B cell (primary cell): ENCODE results near the gene QRSL1. TPM values are rescaled to one million over a fixed set of nuclear protein-coding genes. Genes with fewer than 3 reads are reported as not detected.

ENCODE experiments used
- ATAC-seq: fragments of 200-7000 bp; cut with Tn5 transposase; one replicate; pipeline ENCODE4 v1.10.0; 2021; ENCODE audit warnings: low read depth, mild to moderate bottlenecking, moderate number of reproducible peaks, moderate library complexity
- CTCF ChIA-PET: fragments of 350-600 bp; sonication (Branson Sonifier 250); formaldehyde crosslinking; loops from one replicate; lab custom pipeline; 2021; ENCODE audit warnings: antibody characterized with exemption, inconsistent platforms; lab: Charles Lee
- POLR2A ChIA-PET: fragments of 350-600 bp; sonication (Branson Sonifier 250); formaldehyde crosslinking; loops from one replicate; lab custom pipeline; 2021; ENCODE audit warnings: antibody characterized with exemption; lab: Charles Lee
- DNase-seq: peaks from one replicate; pipeline ENCODE4 v3.0.0; 2013
- H2AFZ ChIP-seq: 2 replicates; pipeline ENCODE4 v1.6.1; 2012; ENCODE audit warnings: mild to moderate bottlenecking, low read depth, low read length; ENCODE audit not compliant: insufficient read depth, poor library complexity, severe bottlenecking
- H3K27ac ChIP-seq, 2 donors: 1 replicate in 1 of 2; 2 replicates in 1 of 2; pipeline ENCODE4 v1.5.1; 2012 to 2013; ENCODE audit warnings: low read length in 2 of 2, mild to moderate bottlenecking in 2 of 2, moderate library complexity in 1 of 2
- H3K27me3 ChIP-seq, 4 experiments: fragments of 200-600 bp in 1 of 4; sonication (generic) in 1 of 4; replicated peaks in 1 of 4; 1 replicate in 2 of 4; 2 replicates in 2 of 4; pipeline versions ENCODE4 v1.6.1 to v1.7.0; 2013 to 2016; ENCODE audit warnings: low read length in 3 of 4, mild to moderate bottlenecking in 2 of 4, mixed read lengths in 1 of 4, moderate library complexity in 1 of 4; ENCODE audit not compliant: insufficient read depth in 4 of 4, control insufficient read depth in 3 of 4; ENCODE audit errors: control extremely low read depth in 1 of 4
- H3K36me3 ChIP-seq, 2 experiments: replicated peaks in 1 of 2; 1 replicate in 1 of 2; 2 replicates in 1 of 2; pipeline versions ENCODE4 v1.6.1 to v1.7.1; 2013; ENCODE audit warnings: low read length in 1 of 2; ENCODE audit not compliant: insufficient read depth in 2 of 2, control insufficient read depth in 1 of 2; ENCODE audit errors: control extremely low read depth in 1 of 2, extremely low read depth in 1 of 2
- H3K4me1 ChIP-seq, 2 donors: fragments of 200-600 bp in 1 of 2; sonication (generic) in 1 of 2; 1 replicate in 1 of 2; 2 replicates in 1 of 2; pipeline versions ENCODE4 v1.5.1 to v1.6.1; 2013 to 2017; ENCODE audit warnings: low read length in 2 of 2; ENCODE audit not compliant: control insufficient read depth in 2 of 2, insufficient read depth in 2 of 2
- H3K4me2 ChIP-seq: replicated peaks from 2 replicates; pipeline ENCODE3; 2012; ENCODE audit warnings: mild to moderate bottlenecking, low read depth, low read length; ENCODE audit not compliant: poor library complexity, severe bottlenecking
- H3K4me3 ChIP-seq, 5 experiments: fragments of 200-600 bp in 1 of 5; sonication (generic) in 1 of 5; 1 replicate in 3 of 5; 2 replicates in 2 of 5; pipeline versions ENCODE4 v1.5.1 to v1.7.0; 2011 to 2016; ENCODE audit warnings: low read length in 4 of 5, mild to moderate bottlenecking in 4 of 5, low read depth in 2 of 5, control low read depth in 1 of 5, moderate library complexity in 1 of 5; ENCODE audit not compliant: insufficient read depth in 1 of 5; ENCODE audit errors: control extremely low read depth in 1 of 5, extremely low read depth in 1 of 5
- H3K79me2 ChIP-seq: fragments of 200-600 bp; sonication (generic); one replicate; pipeline ENCODE4 v1.6.0; 2016; ENCODE audit warnings: low read length; ENCODE audit not compliant: control insufficient read depth, insufficient read depth
- H3K9ac ChIP-seq: fragments of 200-600 bp; sonication (generic); 2 replicates; pipeline ENCODE4 v1.6.1; 2017; ENCODE audit warnings: mild to moderate bottlenecking, low read length, moderate library complexity
- H3K9me3 ChIP-seq, 3 donors: one replicate each; pipeline versions ENCODE4 v1.6.1 to v1.7.1; 2013; ENCODE audit warnings: low read length in 2 of 3; ENCODE audit not compliant: control insufficient read depth in 2 of 3, insufficient read depth in 1 of 3; ENCODE audit errors: control extremely low read depth in 1 of 3
- H4K20me1 ChIP-seq: 2 replicates; pipeline ENCODE4 v1.6.0; 2012; ENCODE audit warnings: mild to moderate bottlenecking, low read length; ENCODE audit not compliant: insufficient read depth, control insufficient read depth, poor library complexity, severe bottlenecking
- H3K27ac Mint-ChIP-seq: one replicate; pipeline ENCODE4 v1.8.0; 2021; ENCODE audit warnings: mixed read lengths
- H3K27me3 Mint-ChIP-seq: one replicate; pipeline ENCODE4 v1.8.0; 2021; ENCODE audit warnings: mixed read lengths
- H3K4me1 Mint-ChIP-seq: one replicate; pipeline ENCODE4 v1.8.0; 2021; ENCODE audit warnings: mixed read lengths
- H3K4me3 Mint-ChIP-seq: one replicate; pipeline ENCODE4 v1.8.0; 2021; ENCODE audit warnings: mixed read lengths
- H3K9me3 Mint-ChIP-seq: one replicate; pipeline ENCODE4 v1.8.0; 2022; ENCODE audit warnings: mixed read lengths; ENCODE audit not compliant: insufficient read depth
- CTCF ChIP-seq: fragments of 200-600 bp; IDR thresholded peaks from one replicate; pipeline ENCODE4 v1.8.0; 2022; ENCODE audit warnings: antibody characterized with exemption, mild to moderate bottlenecking
- EZH2 ChIP-seq: IDR thresholded peaks from 2 replicates; pipeline ENCODE4 v1.6.1; 2012; ENCODE audit warnings: borderline replicate concordance, low read depth, mild to moderate bottlenecking, moderate library complexity, low read length; ENCODE audit not compliant: insufficient read depth, poor library complexity, severe bottlenecking
- WGBS: methylation state at CpG from one replicate; pipeline ENCODE4 v1.1.5; 2013; ENCODE audit warnings: missing lambda C conversion rate; ENCODE audit not compliant: insufficient coverage; 5-methylcytosine and 5-hydroxymethylcytosine counted together
- intact Hi-C: fragments of 100-400 bp; cut with micrococcal nuclease; formaldehyde crosslinking; loops from one replicate; pipeline ENCODE4 v1.10.0; 2022
- polyA plus RNA-seq: library from polyadenylated mRNA; depleted of rRNA; stranded (reverse); fragments of >200 nt; gene quantifications from 2 replicates; pipeline ENCODE4 v1.2.3, GENCODE V29; 2012
- total RNA-seq, 2 donors: library from RNA; stranded (reverse); fragments of 120-200 nt in 1 of 2; gene quantifications; 1 replicate in 1 of 2; 2 replicates in 1 of 2; pipeline versions ENCODE4 v1.2.3 to v1.2.4, GENCODE V29; 2013 to 2022

QRSL1 gene
- total and polyA plus RNA-seq, 2 donors (not counting 1 experiment from before 2014, with no cell fraction given) = 36.9 to 38.5 TPM

GRCh38 chr6:106617302-106617701 lies 12.1 kb upstream of the QRSL1 start:
- Histone ChIP-seq H3K4me2 (no peak overlapping the region), H3K79me2 (peaks cover 14% of the 10 kb centered on the region), H3K9ac (no peak overlapping the region), H4K20me1 (no peaks in the 10 kb centered on the region), H3K4me3 (no peak overlapping the region), H3K27ac (no peak overlapping the region), H3K9me3 (no peaks in the 10 kb centered on the region), H3K4me1 (peaks cover 28 to 31% of the 10 kb centered on the region in 2 donors), H2AFZ (no peak overlapping the region), H3K27me3 (no peaks in the 10 kb centered on the region), H3K36me3 (peaks cover 4 to 19% of the 10 kb centered on the region in 2 experiments)
- Mint-ChIP-seq H3K4me3 (no peak overlapping the region), H3K9me3 (no peaks in the 10 kb centered on the region), H3K27me3 (no peaks in the 10 kb centered on the region), H3K4me1 (peaks cover 44% of the 10 kb centered on the region), H3K27ac (no peak overlapping the region)
- TF ChIP-seq CTCF (no peak), EZH2 (no peak)
- ChIA-PET CTCF (interaction anchor here (1.2 to 9.9 kb wide), 3 partner anchors 7 to 362 kb away, joined by 4 to 75 read pairs (median 14); partner anchors contain the start of genes QRSL1 and RTN4IP1), POLR2A (interaction anchor here (1.2 kb wide), 1 partner anchor 11 kb away, joined by 3 read pairs; the partner anchor contains the start of gene RTN4IP1)
- no peak for DNase-seq
- ATAC-seq = no peak
- intact Hi-C loops = no loop called here

GRCh38 chr6:106617857-106618256 lies 11.5 kb upstream of the QRSL1 start:
- no peak overlapping the region for H3K9ac ChIP-seq
- ATAC-seq (no peak), DNase-seq (no peak)
- H3K27ac Mint-ChIP-seq = no peak overlapping the region
- H3K36me3 ChIP-seq = peaks cover 4 to 24% of the 10 kb centered on the region in 2 experiments
- no peak overlapping the region for H3K4me3 ChIP-seq
- no peak overlapping the region for H3K4me3 Mint-ChIP-seq
- no peak for TF ChIP-seq CTCF
- TF ChIP-seq EZH2 = no peak
- H2AFZ ChIP-seq = no peak overlapping the region
- peaks cover 23 to 27% of the 10 kb centered on the region in 2 donors for H3K4me1 ChIP-seq
- peaks cover 38% of the 10 kb centered on the region for H3K4me1 Mint-ChIP-seq
- no peaks in the 10 kb centered on the region for H4K20me1 ChIP-seq
- ChIA-PET POLR2A (no interaction called here), CTCF (interaction anchor here (1.2 to 9.9 kb wide), 3 partner anchors 7 to 362 kb away, joined by 4 to 75 read pairs (median 14); partner anchors contain the start of genes QRSL1 and RTN4IP1)
- no peak overlapping the region for H3K27ac ChIP-seq
- peaks cover 19% of the 10 kb centered on the region for H3K79me2 ChIP-seq
- no peaks in the 10 kb centered on the region for H3K9me3 Mint-ChIP-seq
- intact Hi-C loops = no loop called here
- no peaks in the 10 kb centered on the region for H3K9me3 ChIP-seq
- no peaks in the 10 kb centered on the region for H3K27me3 ChIP-seq
- no peaks in the 10 kb centered on the region for H3K27me3 Mint-ChIP-seq
- WGBS = no CpG with 5 or more reads among the region's 1 CpG
- no peak overlapping the region for H3K4me2 ChIP-seq
